Hematopoietic multipotent progenitor cell treated with erythropoietin and hydrocortisone succinate and interleukin-3 and kit ligand, for 6 days (in vitro differentiated cells): Measurements from ENCODE around the gene ABHD3.
"Not testable (repeated sequence)": the region's sequence is repeated elsewhere in the genome, so short reads cannot be mapped to it uniquely, and the experiment has no call there.

Experiments used
- DNase-seq: peaks from one replicate; pipeline ENCODE4 v3.0.0-alpha.2; 2015

The ABHD3 gene

DNA sequence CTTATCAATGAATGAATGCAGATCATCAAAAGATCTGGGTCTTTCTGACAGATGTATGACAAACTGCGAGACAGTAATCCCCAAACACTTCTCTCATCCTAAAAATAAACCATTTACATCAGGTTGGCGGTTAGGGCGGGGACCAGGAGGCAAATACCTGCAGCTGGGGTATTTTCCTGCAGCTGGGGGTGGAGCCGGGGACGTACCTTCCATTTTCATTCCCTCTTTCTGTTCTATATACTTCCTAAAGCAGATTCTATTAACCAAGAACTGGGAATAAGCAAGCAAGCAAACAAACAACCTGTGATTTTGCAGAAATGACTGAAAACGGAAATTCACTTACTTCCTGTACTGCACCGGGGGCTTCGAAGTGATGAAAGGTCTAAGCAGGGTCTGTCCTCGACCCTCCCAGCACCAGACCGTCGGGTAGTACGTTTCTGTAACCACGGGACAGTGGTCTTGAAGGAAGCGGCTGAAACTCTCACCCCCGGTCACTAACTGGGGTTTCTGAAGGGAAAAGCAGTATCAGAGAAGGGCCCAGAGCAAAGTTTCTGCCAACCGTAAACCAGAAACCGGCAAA is 1.2 kb downstream of the ABHD3 start:
- no peak for DNase-seq

DNA sequence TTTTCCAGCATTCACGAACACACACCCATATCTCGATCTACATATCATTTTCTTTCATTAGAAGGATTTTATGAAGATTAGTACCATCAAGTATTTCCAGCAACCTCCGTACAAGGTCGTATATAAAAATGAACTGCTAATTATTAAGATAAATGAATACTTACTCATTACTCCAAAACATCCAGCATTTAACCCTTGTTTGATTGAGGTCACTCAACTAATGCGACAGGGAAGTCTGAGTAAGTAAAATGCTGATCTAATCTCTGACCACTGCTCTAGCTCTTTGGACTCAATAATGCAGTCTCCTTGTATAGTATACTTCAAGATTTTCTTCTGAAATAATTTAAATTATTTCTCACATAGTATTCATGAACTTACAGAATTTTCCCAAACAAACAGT is 2.0 kb downstream of the ABHD3 start:
- DNase-seq = peak; percentile 20

DNA sequence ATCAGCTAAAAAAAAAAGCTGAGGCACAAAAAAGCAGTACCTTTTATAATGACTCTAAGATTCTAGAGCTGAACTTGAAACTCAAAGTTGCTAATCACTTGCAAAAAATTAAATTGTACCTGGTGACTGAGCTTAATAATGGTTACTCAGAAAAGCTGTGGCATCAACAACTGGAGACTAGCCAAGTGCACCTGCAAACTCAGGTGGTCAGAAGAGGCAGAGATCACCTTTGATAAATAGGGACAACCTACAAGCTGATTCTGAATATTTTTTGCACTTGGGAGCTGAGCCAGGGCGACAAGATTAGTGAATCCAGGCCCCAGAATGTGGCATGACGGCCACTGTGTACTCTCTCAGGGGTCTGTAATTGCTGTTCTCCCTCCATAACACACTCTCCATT is 3.0 kb downstream of the ABHD3 start:
- no peak for DNase-seq

DNA sequence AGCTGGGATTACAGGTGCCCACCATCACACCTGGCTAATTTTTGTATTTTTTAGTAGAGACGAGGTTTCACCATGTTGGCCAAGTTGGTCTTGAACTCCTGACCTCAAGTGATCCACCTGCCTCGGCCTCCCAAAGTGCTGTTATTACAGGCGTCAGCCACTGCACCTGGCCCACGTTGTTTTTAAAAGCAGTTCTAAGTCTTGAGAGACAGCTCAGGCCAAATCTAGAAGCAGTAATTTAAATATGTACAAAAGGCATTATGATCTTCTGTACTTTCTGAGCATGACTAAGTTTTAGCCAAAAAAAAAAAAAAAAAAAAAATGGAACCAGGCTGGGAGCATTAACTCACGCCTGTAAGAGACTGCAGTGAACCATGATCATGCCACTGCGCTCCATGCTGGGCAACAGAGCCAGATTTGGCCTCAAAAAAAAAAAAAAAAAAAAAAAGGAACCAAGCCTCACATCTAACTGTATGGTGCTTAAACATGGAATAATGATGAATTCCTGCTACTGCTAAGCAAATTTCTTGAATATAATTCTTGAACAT is 4.0 kb downstream of the ABHD3 start:
- no peak for DNase-seq

DNA sequence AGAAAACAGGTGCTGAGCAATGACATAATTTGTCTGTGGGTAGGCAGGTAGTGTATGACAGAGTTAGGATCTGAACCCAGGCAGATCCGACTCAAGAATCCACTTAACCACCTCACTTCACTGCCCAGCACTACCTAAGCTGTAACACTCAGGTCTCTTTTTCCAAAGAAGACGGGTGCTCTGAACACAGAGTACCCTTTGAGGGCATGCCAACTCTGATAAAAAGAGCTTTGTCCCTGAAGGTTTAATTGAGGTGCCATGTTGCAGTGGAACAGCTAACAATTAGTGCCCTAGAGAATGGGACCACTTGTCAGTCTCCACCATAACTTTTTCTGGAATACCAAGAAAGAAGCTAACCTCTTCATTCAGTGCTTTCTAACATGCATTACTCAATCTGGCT is 11.3 kb downstream of the ABHD3 start:
- no peak for DNase-seq

DNA sequence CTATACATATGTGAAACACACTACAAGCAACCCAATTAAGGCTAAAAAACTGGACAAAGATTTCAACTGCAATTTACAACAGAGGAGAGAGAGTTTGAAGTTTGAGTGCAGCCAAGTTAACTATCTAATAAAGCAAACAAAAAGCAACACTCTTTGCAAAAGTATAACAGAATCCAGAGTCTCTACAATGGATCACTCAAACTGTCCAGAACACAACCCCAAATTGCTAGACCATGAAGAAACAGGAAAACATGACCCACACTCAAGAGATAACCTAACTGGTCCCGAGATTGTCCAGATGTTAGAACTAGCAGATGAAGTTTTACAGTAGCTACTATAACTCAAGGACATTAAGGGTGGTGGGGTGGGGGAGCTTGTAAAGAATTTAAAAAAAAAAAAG is 14.8 kb downstream of the ABHD3 start:
- no peak for DNase-seq

DNA sequence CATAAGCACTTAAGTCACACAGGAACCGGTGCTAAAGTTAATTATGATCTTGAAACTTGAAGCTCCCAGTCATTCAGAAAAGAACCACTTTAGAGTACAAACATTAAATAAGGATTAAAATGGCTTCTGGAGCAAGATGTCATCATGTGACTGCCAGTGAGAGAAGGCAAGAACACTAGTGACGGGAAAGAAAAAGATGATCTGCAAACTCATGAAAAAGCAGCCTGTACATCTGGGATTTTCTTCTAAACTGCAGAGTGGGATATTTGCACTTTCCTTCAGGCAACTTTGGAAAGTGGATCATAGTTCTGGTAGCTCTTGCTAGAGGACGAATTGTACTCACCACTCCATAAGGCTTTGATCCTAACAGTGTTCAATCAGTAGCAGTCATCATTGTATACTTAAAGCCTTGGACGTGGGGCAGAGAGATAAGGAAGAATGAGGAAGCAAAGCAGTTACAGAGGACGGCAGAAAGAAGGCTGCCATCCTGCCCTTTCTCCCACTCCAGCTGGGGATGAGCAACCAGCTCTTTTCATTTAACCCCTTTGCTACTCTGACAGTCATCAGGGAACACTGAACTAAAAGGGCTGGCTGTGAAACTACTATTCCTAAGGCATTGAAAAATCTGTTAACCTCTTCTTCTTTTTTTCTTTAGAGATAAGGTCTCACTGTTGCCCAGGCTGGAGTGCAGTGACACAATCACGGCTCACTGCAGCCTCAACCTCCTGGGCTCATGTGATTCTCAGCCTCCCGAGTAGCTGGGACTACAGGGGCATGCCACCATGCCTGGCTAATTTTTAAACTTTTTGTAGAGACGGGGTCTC is 18.1 kb downstream of the ABHD3 start:
- DNase-seq = peak; percentile 64

DNA sequence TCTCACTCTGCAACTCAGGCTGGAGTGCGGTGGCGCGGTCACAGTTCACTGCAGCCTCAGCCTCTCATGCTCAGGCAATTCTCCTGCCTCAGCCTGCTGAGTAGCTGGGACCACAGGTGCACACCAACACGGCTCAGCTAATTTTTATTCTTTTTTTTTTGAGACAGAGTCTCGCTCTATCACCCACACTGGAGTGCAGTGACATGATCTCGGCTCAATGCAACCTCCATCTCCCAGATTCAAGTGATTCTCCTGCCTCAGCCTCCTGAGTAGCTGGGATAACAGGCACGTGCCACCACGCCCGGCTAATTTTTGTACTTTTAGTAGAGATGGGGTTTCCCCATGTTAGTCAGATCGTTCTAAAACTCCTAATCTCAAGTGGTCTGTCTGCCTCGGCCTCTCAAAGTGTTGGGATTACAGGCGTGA is 19.0 kb downstream of the ABHD3 start:
- DNase-seq = not testable (repeated sequence)

DNA sequence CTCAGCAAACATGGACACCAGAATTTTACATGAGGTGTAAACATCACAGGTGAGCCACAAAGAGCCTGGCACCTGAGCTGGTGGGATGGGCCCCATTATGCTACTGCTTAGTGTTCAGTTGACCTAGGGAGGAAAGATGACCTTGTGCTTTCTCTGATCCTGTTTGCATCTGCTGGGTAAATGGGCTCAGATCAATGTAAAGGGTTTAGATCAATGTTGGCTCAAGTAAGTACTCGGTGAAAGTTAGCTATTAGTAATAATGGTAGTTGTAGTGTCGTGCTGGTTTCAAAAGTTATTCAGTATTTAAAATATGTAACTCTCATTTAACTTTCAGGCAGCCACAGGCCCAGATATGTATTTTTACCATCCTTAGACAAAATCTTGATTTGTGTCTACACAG is 19.8 kb downstream of the ABHD3 start:
- no peak for DNase-seq

DNA sequence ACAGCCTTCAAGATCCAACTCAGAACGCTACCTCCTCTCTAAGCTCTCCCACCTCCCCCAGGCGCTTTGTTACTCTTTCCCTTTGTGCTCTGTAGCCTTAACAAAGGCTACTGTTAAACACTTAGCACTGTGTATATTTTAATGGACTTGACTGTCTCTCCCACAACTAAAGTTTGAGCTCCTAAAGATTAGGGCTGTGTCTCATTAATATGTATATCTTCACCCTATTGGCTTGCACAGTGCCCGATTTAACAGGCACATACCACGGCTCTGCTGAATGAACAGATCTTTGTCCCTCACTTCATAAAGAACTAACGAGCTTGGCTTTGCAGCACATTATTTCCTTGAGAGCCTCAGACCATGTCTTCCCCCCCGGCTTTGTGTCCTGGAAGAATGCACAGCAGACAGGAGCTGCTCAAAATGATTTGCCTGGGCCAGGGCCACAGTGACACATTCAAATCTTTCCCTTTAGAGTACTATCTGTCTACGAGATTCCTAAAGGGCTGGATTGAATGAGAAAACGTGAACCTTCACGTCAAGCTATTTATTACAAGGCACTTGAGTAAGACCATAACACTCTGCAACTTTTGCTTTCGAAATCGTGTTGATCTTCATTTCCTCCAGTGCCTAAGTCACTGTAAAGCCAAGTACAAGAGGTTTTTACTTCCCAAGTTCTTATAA is 22.1 kb downstream of the ABHD3 start:
- peak; percentile 72 for DNase-seq

DNA sequence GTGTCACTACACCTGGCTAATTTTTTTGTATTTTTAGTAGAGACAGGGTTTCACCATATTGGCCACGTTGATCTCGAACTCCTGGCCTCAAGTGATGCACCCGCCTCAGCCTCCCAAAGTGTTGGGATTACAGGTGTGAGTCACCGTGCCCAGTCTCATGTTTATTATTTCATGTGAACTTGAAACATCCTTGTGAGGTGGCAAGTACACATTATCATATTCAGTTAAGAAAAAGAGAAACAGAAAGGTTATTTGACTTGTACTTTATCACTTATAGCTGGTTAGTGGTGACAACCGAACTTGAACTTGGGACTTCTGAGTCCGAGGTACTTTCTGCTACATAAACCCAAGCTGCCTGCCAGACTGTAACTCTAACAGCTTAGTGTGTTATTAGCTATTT is 24.4 kb downstream of the ABHD3 start:
- no peak for DNase-seq

DNA sequence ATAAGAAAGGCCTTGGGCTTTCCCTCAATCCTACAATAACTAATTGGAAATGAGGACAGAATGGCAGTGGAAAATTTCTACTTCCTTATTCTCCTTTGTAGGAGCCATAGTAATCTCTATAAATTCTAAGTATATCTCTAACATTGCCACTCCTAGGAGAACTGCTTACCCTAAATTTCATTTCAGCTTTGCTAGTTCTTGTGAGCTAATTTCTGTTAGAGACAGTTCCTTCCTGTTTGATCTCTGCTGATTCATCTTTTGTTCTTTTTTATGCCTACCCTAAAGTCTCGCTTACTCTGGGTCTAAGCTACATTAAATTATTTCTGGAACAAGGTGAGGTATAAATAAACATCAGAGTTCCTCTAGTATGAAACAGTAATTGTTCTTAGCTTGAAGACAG is 25.7 kb downstream of the ABHD3 start:
- DNase-seq = peak; percentile 21

DNA sequence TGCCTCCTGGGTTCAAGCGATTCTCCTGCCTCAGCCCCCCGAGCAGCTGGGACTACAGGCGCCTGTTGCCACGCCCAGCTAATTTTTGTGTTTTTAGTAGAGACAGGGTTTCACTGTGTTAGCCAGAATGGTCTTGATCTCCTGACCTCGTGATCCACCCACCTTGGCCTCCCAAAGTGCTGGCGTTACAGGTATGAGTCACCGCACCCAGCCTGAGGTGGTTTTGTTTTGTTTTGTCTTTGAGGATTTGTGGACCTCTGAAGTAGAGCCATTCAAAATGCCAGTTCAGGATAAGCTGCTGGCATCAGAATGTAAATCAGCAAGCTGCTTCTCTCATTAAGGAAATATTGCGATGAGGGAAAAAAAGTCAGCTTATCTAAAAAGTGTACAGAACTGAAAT is 29.2 kb downstream of the ABHD3 start:
- DNase-seq = not testable (repeated sequence)

DNA sequence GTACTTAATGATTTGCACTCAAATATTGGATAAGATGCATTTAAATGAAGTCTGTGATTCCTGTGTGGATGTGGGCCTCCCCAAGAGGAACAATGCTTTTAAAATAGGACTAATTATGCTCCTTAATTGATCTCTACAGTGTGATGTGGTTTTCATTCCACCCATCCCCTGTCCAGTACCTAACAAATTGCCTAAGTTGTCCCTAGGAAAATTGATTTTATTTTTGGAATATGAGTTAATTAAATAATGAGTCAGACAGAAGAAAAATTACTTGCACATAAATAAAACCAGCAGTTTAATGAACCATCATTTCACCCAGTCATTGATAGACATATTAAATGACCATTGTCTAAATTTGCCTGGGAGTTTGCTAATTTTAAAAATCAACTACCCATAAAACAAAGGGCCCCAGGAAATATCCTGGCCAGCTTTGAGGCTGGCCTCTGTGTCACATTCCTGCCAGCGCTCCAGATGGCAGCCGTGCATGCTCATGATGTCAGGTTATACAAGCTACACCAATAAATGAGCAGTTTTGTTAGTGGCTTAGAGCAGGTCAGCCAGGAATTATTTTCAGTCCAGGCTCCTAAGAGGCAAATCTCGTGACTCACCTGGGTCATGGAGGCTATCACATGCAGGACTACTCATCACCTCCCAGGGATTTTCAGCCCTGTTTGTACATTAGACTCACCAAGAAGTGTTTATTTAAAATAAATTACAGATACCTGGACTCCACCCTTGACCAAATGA is 31.9 kb downstream of the ABHD3 start:
- no peak for DNase-seq

DNA sequence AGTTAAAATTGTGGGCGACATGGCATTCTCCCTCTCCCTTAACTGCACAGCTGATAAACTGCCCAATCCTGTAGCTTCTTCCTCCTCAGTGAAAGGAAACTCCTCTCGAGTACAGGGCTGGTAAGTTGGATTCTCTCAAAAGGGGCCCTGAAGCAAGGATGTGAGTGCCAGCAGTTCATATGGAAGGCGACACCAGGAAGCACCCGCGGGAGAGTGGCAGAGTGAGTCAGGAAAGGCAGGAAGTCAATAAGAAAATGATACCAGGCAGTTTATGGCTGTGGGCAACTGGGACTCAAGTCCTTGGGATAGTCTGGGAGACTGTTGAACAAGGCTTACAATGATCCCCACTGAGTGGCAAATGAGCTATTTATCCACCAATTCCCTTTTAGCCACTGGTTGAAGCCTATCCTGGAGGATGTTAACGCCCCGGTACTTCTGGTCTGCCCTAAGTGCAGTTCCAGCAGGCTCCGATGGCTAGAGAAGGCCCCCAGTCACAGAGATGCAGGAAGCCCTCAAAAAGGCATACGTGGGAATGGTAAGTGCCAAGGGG is 34.8 kb downstream of the ABHD3 start:
- no peak for DNase-seq

DNA sequence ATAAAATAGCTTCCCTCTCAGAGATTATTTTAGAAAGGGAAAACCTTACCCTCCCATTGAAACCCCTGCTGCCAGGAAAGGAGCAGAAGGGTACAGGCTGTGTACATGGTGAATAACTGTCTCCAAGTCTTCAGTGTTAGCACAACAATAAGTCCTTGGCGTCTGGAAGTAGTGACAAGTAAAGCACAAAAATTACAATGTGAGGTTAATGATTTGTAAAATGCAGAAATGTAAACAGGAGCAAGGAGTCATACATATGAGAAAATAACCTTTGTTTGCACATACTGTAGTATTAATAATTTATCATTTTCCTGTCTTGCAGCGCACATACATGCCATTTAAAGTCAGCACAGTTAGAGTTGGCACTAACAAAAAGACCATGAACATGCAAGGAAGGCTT is 40.5 kb downstream of the ABHD3 start:
- no peak for DNase-seq

DNA sequence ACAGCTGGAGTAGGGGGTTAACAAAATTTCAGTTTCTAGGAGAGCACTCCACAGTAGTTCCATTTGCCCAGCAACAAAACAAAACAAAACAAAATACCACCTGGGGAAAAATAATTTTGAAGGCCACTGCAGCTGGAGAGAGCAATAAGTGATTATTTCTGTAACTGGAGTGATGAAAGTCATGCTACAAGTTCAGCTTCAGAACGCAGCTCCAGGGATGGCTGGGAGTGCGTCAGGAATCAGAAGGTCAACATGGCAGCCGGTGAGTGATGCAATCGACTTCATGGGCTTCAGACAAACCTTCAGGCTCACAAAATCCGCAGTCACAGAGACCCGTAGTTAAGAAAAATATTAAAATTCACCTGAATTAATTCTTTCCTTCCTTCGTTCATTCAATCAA is 41.0 kb downstream of the ABHD3 start:
- no peak for DNase-seq

DNA sequence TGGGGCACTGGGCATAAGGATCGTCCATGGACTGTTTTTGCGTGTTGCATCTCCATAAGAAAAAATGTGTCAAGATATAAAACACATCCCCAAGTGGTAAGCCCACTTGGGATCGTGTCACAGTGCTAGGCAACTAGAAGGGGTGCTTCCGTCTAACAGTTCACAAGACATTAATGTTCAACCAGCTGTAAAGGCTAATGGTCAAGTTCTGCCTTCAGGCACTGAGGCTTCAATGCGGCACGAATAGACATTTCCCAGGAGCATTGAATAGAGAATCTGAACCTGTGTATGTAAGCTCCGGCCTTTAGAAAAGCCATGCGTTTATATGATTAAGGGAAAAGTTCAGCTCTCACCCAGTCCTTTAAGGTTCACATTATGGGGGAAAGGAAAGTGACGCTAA is 42.0 kb downstream of the ABHD3 start:
- DNase-seq = no peak

DNA sequence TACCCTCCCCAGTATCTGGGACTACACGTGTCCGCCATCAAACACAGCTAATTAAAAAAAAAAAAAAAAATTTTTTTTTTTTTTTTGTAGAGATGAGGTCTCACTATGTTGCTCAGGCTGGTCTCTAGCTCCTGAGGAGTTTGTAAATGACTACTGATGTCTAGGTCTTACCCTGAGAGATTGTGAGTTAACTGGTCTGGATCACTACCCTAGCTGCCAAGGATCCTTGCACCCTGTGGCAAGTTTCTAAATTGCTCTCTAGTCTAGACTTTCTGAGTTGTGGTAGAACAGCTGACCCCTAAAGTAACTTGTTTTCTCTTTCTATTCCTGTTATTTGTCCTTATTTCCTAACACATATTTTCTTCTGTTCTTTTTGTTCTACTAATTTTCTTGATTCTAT is 44.5 kb downstream of the ABHD3 start:
- no peak for DNase-seq

DNA sequence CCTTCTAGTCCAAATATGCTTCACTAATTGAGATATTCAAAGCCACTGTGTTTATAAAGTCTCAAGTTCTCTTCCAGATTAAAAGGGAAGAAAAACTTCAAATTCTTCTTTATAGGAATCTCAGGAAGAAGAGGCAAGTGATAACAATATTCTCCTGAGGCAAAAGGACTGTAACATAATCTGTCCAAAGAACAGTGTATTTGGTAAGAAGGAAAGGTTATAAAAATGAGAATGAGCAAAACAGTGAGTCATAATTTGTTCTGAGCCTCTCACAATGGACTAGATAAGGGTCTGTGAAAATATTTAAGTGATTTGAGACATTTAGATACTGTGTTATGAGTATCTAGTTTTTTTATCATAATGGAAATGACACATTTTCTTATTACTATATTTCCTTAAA is 48.2 kb downstream of the ABHD3 start:
- no peak for DNase-seq

DNA sequence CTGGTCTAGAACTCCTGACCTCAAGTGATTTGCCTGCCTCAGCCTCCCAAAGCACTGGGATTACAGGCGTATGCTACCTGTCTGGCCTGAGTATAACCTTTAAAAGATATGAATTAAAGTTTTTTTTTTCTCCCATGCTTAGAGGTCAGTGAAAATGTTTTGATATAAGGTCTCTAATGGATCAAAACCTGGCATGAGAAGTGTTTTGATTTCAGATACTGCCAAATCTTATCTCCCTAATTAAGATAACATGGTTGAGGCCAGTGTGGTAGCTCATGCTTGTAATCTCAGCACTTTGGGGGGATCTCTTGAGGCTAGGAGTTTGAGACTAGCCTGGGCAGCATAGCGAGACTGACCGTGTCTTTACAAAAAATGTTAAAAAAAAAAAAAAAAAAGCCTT is 51.2 kb downstream of the ABHD3 start:
- DNase-seq = no peak

DNA sequence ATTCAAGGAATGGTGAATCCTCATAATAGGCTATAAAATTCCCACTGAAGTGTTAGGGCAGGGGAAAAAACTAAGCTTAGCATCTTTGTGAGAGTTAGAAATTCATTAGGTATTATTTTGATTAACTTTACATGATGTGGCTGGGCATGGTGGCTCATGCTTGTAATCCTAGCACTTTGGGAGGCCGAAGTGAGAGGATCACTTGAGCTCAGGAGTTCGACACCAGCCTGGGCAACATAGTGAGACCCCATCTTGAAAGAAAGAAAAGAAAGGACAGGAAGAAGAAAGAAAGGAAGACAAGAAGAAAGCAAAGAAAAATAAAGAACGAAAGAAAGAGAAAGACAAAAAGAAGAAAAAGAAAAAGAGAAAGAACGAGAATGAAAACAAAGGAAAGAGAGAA is 52.5 kb downstream of the ABHD3 start:
- no peak for DNase-seq

DNA sequence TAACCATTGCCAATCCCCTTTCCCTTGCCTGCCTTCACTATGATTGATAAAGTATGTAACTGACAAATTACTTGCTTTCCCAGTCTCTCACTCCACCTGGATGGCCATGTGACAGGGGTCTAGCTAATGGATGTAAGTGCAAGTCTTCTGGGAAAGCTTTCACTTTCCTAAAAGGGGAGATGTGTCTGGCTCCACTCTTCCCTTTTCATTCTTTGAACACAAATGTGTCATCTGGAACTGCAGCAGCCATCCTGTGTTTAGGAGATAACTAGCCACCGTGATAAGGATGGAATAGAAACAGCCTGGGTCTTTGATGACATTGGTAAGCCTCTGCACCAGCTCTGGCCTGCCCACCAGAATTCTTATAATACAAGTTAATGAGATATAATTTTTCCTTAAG is 54.3 kb downstream of the ABHD3 start:
- DNase-seq = peak; percentile 85
